Non-pigmented ciliary epithelial cell (primary cell): ENCODE results near the gene IQCF6.
"Not testable (repeated sequence)": the region's sequence is repeated elsewhere in the genome, so short reads cannot be mapped to it uniquely, and the experiment has no call there.

ENCODE experiments used
- DNase-seq: peaks from one replicate; pipeline ENCODE4 v3.0.0-alpha.2; 2010; ENCODE audit warnings: low read depth

Gene IQCF6

GRCh38 chr3:51759203-51759602 is 19.8 kb downstream of the IQCF6 start:
- no peak for DNase-seq

- DNase-seq: not testable (repeated sequence)
Measured at GRCh38 chr3:51753763-51754750, 25.0 kb downstream of the IQCF6 start.

DNA sequence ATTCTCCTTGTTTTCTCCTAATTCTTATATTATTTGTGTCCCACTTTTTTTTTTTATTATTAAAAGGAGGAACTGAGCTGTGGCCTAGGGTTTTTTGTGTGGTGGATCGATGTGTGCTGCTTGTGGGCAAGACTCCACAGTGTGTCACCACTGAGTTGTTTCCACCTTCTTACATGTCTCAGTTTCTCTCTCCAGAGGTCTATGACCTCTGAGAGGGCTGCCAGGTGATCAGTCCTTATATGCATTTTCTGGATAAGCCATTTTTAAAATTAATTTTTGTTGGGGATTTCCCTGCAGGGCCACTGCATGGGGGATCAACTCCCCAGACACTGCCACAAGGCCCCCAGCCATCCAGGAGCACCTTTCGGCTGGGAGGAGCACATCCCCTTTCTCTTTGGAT is 27.8 kb downstream of the IQCF6 start:
- DNase-seq: no peak

DNA sequence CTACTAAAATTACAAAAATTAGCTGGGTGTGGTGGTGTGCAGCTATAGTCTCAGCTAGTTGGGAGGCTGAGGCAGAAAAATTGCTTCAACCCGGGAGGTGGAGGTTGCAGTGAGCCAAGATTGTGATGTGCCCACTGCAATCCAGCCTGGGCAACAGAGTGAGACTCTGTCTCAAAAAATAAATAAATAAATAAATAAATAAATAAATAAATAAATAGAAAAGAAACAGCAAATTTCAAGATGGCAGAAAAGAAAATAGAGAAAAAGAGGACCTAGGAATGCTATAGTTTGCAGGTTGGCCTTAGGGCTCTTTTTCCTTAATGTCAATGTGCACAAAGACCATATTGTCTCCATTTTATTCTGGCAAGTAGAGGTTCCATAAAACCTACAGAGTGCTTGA is 28.2 kb downstream of the IQCF6 start:
- DNase-seq: no peak

DNA sequence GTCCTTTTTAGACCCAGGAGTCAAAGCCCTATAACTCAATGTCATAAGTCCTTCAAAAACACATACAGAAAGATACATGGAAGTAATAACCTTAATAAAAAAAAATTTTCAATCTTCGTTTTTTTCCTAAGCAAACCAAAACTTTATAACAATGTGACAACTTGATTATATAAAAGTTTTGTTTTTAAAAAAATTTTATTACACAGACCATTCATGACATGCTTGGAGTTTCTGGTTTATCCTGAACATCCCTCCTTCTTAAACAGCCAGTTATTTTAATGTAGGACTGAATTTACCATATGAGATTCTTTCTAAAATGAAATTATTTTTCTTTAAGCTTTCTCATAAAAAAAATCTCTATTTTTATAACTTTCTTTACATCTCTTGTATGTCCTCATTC is 30.7 kb downstream of the IQCF6 start:
- no peak for DNase-seq

- DNase-seq: no peak
Measured at GRCh38 chr3:51747840-51748239, 31.2 kb downstream of the IQCF6 start.

DNA sequence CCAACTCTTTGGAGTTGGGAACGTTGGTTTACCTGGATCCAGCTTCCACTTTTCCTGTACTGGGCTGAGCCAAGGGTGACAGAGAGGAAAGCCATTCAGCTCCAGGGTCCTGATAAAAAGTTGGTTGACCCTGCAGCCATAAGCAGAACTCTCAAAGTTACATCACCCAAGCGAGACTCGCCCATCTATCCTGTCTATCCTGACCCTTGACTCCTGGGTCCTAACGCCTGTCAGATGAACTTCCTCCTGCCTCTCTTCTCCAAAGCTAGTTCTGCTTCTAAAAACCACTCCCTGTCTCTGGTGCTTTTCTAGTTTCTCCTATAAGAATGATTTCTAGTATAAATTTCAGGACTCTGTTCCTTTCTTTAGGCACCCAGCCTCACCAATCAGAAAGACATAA is 36.1 kb downstream of the IQCF6 start:
- DNase-seq: not testable (repeated sequence)

DNA sequence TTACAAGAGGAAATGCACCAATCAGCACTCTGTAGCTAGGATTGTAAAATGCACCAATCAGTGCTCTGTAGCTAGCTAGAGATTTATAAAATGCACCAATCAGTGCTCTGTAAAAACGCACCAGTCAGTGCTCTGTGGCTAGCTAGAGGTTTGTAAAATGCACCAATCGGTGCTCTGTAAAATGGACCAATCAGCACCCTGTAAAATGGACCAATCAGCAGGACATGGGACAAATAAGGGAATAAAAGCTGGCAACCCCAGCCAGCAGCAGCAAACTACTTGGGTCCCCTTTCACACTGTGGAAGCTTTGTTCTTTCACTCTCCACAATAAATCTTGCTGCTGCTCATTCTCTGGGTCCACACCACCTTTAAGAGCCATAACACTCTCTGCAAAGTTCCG is 36.7 kb downstream of the IQCF6 start:
- DNase-seq: not testable (repeated sequence)

GRCh38 chr3:51739110-51739509 is 39.9 kb downstream of the IQCF6 start:
- DNase-seq: no peak

DNA sequence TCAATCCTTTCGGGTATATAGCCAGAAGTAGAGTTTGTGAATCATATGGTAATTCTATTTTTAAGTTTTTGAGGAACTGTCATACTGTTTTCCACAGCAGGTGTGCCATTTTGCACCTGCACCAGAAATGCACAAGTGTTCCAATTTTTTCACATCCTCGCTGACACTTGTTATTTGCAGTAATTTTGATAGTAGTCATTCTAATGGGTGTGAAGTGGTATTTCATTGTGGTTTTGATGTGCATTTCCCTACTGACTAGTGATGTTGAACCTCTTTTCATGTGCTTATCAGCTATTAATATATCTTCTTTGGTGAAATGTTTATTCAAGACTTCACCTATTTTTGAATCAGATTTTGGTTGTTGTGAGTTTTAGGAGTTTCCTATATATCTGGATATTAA is 43.1 kb downstream of the IQCF6 start:
- no peak for DNase-seq

DNA sequence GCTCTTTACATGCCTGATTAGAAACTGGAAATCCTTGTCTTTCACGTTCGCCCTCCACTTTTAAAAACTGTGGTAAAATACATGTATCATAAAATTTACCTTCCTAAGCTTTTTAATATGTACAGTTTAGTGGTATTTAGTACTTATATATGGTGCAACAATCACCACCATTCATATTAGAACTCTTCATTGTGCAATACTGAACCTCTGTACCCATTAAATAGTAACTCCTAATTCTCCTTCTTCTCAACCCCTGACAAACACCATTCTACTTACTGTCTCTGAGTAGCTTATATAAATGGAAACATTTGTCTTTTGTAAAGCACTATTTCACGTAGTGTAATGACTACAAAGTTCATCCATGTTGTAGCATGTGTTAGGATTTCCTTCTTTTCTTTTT is 44.0 kb downstream of the IQCF6 start:
- no peak for DNase-seq

DNA sequence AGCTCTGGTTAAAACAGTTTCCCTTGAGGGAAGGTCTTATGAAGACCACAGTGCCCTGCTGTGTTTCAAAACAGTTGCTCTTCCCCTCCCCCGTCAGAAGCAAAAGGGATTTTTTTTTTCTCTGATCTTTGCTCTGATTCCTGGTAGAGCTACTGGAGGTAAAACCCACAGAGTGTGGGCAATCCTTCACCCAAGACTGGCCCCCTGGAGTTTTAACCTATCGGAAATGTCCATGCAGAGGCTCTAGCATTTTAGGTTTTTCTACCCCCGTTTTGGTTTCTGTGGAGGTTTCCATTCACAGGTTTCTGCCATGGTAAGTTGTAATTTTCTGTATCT is 44.5 kb downstream of the IQCF6 start:
- no peak for DNase-seq

DNA sequence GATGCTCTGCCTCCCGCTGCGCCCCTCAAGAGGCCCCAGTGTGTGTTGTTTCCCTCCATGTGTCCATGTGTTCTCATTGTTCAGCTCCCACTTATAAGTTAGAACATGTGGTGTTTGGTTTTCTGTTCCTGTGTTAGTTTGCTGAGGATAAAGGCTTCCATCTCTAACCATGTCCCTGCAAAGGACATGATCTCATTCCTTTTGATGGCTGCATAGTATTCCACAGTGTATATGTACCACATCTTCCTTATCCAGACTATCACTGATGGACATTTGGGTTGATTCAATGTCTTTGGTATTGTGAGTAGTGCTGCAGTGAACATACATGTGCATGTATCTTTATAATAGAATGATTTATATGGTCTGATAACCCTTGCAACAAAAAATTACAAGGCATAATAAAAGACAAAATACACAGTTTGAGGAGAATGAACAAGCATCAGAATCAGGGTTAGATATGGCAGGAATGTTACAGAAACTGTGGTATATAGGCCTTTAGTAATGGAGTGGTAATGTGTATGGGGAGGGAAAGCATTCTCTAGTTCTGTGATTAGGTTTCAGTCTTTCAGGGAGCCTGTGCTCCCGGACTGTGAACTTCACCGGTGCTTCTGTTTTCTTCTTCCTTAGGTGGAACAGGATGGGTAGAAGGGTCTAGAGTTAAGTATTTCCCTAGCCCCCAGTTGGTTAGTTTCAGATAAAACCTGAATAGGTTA is 45.0 kb downstream of the IQCF6 start:
- DNase-seq: no peak

- DNase-seq: no peak
Measured at GRCh38 chr3:51729042-51729633, 49.9 kb downstream of the IQCF6 start.
